ENCODE data around the gene PDGFRB.

PDGFRB gene

GRCh38 chr5:150155258-150156026 lies at the start of gene PDGFRB:
Gene PDGFRB (minus strand): TSS chr5:150155845. CDS start chr5:150137047, 18,798 bp downstream.
- DNase-seq (ENCODE audit: low read depth in 2 of 3, low spot score in 2 of 3) = peak; percentile 10 to 21 (median 11)

DNA sequence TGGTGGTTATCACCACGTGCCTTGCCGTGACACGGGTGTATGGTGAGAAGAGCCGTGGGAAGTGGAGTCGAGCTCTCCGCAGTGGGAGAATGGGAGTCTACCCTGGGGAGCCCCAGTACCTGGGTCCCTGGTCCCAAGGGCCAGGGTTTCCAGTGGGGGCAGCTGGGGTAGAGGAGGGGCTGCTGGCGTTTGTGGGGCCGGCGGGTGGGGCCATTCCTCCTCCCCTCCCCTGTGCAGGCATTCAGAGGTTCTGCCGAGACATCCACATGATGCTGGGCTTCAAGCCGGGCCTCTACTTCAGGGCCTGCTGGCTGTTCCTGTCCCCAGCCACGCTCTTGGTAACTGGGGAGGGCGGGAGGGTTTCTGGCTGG lies 48.9 kb upstream of the PDGFRB start:
- no peak for DNase-seq (ENCODE audit: low read depth in 2 of 3, low spot score in 2 of 3)

GRCh38 chr5:150203832-150204589 lies 48.4 kb upstream of the PDGFRB start:
- no peak for DNase-seq (ENCODE audit: low read depth in 2 of 3, low spot score in 2 of 3)

DNA sequence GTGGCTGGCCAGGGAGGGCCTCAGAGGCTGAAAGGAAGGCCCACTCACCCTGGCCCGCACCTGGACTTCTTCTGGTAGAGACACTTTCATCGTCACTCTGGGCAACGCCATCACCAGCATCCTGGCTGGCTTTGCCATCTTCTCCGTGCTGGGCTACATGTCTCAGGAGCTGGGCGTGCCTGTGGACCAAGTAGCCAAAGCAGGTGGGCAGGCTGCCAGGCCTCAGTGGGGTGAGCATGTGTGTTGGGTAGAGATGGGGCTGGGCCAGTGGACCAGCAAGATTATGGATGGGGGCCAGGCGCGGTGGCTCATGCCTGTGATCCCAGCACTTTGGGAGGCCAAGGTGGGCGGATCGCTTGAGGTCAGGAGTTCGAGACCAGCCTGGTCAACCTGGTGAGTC lies 46.9 kb upstream of the PDGFRB start:
- no peak for DNase-seq (ENCODE audit: low read depth in 2 of 3, low spot score in 2 of 3)

- DNase-seq (ENCODE audit: low read depth in 2 of 3, low spot score in 2 of 3) = no peak
Observed at GRCh38 chr5:150197476-150197875, 41.8 kb upstream of the PDGFRB start.

DNA sequence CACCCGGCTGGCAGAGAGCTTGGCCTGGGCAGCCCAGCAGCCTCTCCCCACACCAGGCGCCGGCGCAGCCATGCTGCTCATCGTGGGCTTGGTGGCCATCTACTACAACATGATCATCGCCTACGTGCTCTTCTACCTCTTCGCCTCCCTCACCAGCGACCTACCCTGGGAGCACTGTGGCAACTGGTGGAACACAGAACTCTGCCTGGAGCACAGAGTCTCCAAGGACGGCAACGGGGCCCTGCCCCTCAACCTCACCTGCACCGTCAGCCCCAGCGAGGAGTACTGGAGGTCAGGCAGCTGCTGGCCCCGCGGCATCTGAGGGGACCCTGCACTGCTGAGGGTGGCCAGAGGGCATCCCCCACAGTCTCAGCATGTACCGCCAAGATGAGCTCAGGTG lies 41.3 kb upstream of the PDGFRB start:
- no peak for DNase-seq (ENCODE audit: low read depth in 2 of 3, low spot score in 2 of 3)

DNA sequence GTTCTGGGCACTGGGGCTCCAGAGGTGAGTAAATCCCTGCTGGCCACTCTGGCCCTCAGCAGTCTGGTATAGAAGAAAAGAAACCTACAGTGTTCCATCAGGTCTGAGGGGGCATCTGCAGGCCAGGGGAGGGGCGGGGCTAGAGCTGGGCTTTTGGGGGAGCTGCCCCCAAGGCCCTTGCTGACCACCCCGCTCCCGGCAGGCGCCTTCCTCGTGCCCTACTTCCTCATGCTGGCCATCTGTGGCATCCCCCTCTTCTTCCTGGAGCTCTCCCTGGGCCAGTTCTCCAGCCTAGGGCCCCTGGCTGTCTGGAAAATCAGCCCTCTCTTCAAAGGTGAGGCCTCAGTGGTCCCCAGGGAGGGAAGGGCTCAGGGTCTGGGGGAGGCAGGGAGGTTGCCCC lies 40.9 kb upstream of the PDGFRB start:
- DNase-seq (ENCODE audit: low read depth in 2 of 3, low spot score in 2 of 3) = no peak

GRCh38 chr5:150195736-150196485 lies 40.3 kb upstream of the PDGFRB start:
- DNase-seq (ENCODE audit: low read depth in 2 of 3, low spot score in 2 of 3) = no peak

- no peak for DNase-seq (ENCODE audit: low read depth in 2 of 3, low spot score in 2 of 3)
Observed at GRCh38 chr5:150192462-150192861, 36.8 kb upstream of the PDGFRB start.

DNA sequence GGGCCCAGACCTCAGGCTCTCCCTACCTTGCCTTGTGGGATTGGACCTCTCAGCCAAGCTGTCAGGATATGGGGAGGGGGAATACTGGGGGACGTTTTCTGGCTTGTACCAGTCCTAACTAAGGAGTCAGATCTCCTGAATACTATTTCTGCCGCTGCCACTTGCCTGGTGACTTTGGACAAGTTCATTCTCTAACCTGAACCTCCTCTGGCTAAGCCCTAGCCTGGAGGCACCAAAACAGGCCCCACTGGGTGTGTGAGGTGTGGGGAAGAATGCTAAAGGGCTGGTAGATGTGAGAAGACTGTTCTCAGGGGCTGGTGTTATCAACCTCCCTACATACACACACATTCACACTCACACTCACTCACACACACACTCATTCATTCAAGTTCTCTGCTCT lies 35.3 kb upstream of the PDGFRB start:
- no peak for DNase-seq (ENCODE audit: low read depth in 2 of 3, low spot score in 2 of 3)

GRCh38 chr5:150190503-150190979 lies 34.9 kb upstream of the PDGFRB start:
- no peak for DNase-seq (ENCODE audit: low read depth in 2 of 3, low spot score in 2 of 3)

DNA sequence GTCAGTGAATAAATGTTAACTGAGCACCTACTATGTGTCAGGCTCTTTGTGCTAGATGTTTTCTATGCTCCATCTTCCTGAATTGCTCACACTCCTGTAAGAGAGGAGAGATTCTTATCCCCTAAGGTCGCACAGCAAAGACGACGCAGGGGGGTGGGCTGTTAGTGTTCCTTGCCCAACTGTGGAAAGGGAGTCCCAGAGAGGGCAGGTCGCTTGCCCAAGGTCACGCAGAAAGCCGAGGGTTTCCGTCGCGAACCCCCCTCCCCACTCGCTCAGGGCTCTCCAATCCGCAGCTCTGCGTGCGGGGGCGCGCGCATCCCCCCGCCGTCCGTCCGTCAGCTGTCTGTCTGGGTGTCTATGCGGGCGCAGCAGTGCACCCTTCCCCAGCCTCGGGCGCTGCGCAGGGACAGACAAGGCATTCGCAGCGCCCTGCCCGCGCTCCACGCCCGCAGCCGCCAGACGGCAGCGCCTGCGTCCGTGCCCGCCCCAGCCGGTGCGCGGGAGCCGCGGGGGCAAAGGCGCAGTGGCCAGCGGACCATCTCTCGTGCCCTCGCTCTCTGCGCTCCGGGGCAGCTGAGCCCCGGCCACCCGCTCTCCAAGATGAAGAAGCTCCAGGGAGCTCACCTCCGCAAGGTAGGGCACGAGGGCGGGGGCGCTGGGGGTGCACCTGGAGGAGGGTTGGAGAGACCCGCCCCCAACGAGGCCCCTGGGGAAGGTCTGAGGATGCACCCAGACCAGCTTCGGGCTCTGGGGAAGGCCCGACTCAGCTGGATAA lies 34.3 kb upstream of the PDGFRB start, which contains the start of gene SLC6A7:
SLC6A7 (plus strand) TSS at position 335 of the 775 bp plus-strand sequence; CDS start at position 601, 266 bp downstream.
- DNase-seq (ENCODE audit: low read depth in 2 of 3, low spot score in 2 of 3) = no peak

- DNase-seq (ENCODE audit: low read depth in 2 of 3, low spot score in 2 of 3) = no peak
Observed at GRCh38 chr5:150189326-150189725, 33.7 kb upstream of the PDGFRB start.

GRCh38 chr5:150188146-150188842 lies 32.6 kb upstream of the PDGFRB start:
- no peak for DNase-seq (ENCODE audit: low read depth in 2 of 3, low spot score in 2 of 3)

DNA sequence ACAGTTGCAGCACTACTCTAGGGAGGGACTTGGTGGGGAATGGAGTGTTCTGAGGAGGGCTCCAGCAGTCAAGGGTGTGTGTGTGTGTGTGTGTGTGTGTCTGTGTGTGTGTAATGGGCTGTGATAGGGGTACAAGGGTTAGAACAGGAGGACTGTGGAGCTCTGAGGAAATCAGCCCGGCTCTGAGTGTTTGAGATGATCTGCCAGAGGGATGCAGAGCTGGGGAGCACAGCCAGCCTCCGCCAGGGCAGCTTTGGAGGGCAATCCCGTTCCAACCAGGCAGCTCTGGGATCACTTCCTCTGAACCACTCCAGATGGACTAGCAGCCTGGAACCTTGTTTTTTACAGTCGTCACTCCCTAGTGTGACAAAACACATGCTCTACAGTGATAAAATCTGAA lies 31.3 kb upstream of the PDGFRB start:
- DNase-seq (ENCODE audit: low read depth in 2 of 3, low spot score in 2 of 3) = no peak

DNA sequence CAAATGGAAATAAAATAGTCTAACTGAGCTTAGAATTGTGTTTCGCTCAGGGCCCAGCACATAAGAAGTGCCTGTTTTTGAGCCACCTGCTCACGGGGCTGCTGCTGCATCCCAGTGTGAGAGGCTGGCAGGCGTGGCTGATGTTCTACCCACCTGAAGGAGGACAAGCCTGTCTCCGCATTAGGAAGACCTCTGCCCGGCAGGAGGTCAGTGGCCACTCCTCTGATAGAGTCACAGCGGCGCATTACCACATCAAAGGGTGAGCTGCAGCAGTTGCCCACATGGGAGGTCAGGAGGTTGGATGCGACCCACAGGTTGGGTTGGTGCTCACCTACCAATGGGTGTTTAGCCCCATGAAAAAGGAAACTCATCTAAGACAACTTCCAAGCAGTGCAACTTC lies 30.5 kb upstream of the PDGFRB start:
- no peak for DNase-seq (ENCODE audit: low read depth in 2 of 3, low spot score in 2 of 3)

DNA sequence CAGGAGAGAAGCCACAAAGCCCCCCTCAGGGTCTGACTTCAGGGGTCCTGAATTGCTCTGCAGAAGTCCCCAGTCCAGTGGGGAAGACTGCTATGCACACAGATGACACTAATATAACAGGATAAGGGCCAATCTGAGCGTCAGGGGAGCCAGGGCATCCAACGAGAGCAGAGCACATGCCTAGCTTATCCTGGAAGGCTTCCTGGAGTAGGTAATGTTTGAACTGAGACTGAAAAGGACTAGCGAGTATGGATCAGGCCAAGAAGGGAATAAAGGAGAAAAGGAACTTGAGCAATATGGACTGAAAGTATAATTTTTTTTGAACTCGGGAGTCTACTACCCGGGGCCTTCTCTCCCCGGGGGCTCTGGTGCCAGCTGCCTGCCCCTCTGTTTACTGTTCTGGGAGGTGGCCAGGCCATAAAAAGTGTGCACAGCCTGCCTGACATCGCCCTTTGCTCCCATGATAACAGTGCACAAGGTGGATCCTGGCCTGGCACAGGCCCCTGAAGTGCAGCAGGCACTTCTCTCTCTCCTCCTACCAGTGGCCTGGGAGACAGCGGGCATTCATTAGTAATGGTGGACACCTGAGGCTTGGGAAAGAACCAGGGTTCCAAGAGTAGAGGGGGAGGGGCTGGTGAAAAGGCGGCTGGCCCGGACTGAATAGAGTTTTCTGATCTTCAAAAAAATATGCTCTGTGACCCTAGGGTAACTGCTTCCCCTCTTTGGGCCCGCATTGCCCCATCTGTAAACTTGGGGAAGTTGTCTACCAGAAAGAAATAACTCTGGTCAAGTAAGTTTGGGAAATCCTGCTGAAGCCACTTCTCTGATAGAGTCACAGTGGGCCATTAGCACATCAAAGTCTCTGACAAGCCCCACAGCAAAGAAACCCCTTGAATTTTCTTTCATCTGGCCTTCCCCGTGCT lies 29.6 kb upstream of the PDGFRB start:
- DNase-seq (ENCODE audit: low read depth in 2 of 3, low spot score in 2 of 3) = no peak

DNA sequence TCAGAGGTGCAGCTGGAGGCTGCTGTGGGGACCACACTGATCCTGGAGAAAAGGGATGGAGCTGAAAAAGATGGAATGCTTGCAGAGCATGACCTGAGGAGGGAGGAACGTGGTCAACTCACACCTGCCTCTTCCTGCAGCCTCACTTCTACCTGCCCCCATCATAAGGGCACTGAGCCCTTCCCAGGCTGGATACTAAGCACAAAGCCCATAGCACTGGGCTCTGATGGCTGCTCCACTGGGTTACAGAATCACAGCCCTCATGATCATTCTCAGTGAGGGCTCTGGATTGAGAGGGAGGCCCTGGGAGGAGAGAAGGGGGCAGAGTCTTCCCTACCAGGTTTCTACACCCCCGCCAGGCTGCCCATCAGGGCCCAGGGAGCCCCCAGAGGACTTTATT lies 28.4 kb upstream of the PDGFRB start:
- no peak for DNase-seq (ENCODE audit: low read depth in 2 of 3, low spot score in 2 of 3)

GRCh38 chr5:150183436-150183835 lies 27.8 kb upstream of the PDGFRB start:
- DNase-seq (ENCODE audit: low read depth in 2 of 3, low spot score in 2 of 3) = no peak
